Kidney (tissue), 14 donors: ENCODE results near the gene ITPR1. TPM values are rescaled to one million over a fixed set of nuclear protein-coding genes. Genes with fewer than 3 reads are reported as not detected.

ENCODE experiments used
- DNase-seq, 5 donors: peaks; one replicate each; pipeline ENCODE4 v3.0.0-alpha.2; 2013 to 2020
- FAIRE-seq: peaks from 2 replicates; lab custom pipeline; 2012; peaks lifted over from hg19 to GRCh38; lab: Jason Lieb, UNC
- H3K27ac ChIP-seq, 2 donors: one replicate each; pipeline ENCODE4 v1.7.0; 2013; ENCODE audit warnings: low read depth in 2 of 2, low read length in 2 of 2, inconsistent platforms in 1 of 2
- H3K27me3 ChIP-seq: one replicate; pipeline ENCODE4 v1.7.1; 2013; ENCODE audit warnings: low read length, inconsistent platforms; ENCODE audit not compliant: control insufficient read depth, insufficient read depth
- H3K36me3 ChIP-seq, 3 donors: one replicate each; pipeline versions ENCODE4 v1.7.0 to v1.7.1; 2013; ENCODE audit warnings: low read length in 3 of 3, control low read depth in 1 of 3, inconsistent platforms in 1 of 3; ENCODE audit not compliant: insufficient read depth in 3 of 3, control insufficient read depth in 2 of 3
- H3K4me1 ChIP-seq, 3 donors: one replicate each; pipeline versions ENCODE4 v1.7.0 to v1.7.1; 2013; ENCODE audit warnings: low read length in 3 of 3, inconsistent platforms in 1 of 3, low read depth in 1 of 3; ENCODE audit not compliant: control insufficient read depth in 2 of 3, insufficient read depth in 2 of 3
- H3K4me3 ChIP-seq, 3 donors: one replicate each; pipeline versions ENCODE4 v1.7.0 to v1.8.1; 2013; ENCODE audit warnings: low read length in 3 of 3, control low read depth in 1 of 3, inconsistent platforms in 1 of 3
- H3K9ac ChIP-seq, 3 donors: one replicate each; pipeline versions ENCODE4 v1.7.0 to v1.7.1; 2013; ENCODE audit warnings: low read length in 3 of 3, control low read depth in 1 of 3, inconsistent platforms in 1 of 3
- H3K9me3 ChIP-seq, 3 donors: one replicate each; pipeline versions ENCODE4 v1.7.0 to v1.7.1; 2013; ENCODE audit warnings: low read length in 3 of 3, control low read depth in 1 of 3, inconsistent platforms in 1 of 3; ENCODE audit not compliant: control insufficient read depth in 2 of 3, insufficient read depth in 1 of 3
- intact Hi-C: fragments of 100-400 bp; cut with DNase I; formaldehyde crosslinking; loops from one replicate; pipeline ENCODE4 v1.11.1; 2022
- polyA plus RNA-seq: library from polyadenylated mRNA; stranded (reverse); fragments of 350-450 nt; fragmentation: Illumina TruSeq; extraction: RNeasy Lipid Tissue Mini Kit (QIAGEN cat#74804); gene quantifications from one replicate; pipeline ENCODE4 v1.2.3, GENCODE V29; 2014; ENCODE audit warnings: low read depth, low replicate concordance; ENCODE audit not compliant: insufficient read depth
- total RNA-seq: library from RNA; stranded (reverse); fragmentation: NEBNext Ultra II Directional; extraction: Animal tissue kit (Norgen Biotek cat#: 25700); gene quantifications from one replicate; pipeline ENCODE4 v1.2.1, GENCODE V29; 2021
- TF ChIP-seq, protein P1 (sequence below): IDR thresholded peaks from 3 replicates; pipeline ENCODE4 v1.5.1; 2012; ENCODE audit warnings: mild to moderate bottlenecking, moderate library complexity, borderline replicate concordance; ENCODE audit not compliant: insufficient read depth; ENCODE audit errors: extremely low read depth
- donor health status: control.
- donor health status: control.
- donor health status: control.
- donor health status: control.
- donor health status: control.
- donor health status: DM: yes; HTN: yes; CAD: no.
- donor health status: Normal renal cell carcinoma (clear cell type).

ITPR1 gene
- total and polyA plus RNA-seq, 2 donors from 2014 or later, result 30.2 to 81.2 TPM

DNA sequence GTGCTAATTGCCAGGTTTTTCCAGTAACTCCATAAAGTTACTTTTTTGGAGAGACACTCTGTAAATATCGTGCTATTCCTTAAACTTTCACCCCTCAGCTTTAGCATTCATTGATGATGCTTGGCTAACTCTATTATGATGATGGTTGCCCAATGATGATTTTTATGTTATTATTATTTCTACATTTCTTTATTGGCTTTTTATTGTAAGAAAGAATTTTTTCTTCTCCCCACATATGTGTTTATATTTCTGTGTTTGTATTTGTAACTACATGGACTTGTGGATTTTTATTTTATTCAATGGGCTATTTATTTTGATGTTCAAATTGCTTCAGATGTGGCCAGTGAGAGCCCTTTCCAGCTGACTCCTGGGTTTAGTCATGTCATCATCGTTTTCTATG, 323.6 kb downstream of the ITPR1 start:
- Histone ChIP-seq H3K4me3 (no peak overlapping the region), H3K9me3 (peaks cover 0 to 8% (median 0%) of the 10 kb centered on the region in 3 donors), H3K9ac (no peak overlapping the region), H3K27me3 (no peaks in the 10 kb centered on the region), H3K4me1 (peaks cover 0 to 11% (median 5%) of the 10 kb centered on the region in 3 donors), H3K36me3 (peaks cover 6 to 22% (median 14%) of the 10 kb centered on the region in 3 donors), H3K27ac (no peak overlapping the region)
- intact Hi-C loops, result no loop called here
- TF ChIP-seq, protein P1, sequence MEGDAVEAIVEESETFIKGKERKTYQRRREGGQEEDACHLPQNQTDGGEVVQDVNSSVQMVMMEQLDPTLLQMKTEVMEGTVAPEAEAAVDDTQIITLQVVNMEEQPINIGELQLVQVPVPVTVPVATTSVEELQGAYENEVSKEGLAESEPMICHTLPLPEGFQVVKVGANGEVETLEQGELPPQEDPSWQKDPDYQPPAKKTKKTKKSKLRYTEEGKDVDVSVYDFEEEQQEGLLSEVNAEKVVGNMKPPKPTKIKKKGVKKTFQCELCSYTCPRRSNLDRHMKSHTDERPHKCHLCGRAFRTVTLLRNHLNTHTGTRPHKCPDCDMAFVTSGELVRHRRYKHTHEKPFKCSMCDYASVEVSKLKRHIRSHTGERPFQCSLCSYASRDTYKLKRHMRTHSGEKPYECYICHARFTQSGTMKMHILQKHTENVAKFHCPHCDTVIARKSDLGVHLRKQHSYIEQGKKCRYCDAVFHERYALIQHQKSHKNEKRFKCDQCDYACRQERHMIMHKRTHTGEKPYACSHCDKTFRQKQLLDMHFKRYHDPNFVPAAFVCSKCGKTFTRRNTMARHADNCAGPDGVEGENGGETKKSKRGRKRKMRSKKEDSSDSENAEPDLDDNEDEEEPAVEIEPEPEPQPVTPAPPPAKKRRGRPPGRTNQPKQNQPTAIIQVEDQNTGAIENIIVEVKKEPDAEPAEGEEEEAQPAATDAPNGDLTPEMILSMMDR, result no peak
- DNase-seq, result no peak
- no peak for FAIRE-seq

DNA sequence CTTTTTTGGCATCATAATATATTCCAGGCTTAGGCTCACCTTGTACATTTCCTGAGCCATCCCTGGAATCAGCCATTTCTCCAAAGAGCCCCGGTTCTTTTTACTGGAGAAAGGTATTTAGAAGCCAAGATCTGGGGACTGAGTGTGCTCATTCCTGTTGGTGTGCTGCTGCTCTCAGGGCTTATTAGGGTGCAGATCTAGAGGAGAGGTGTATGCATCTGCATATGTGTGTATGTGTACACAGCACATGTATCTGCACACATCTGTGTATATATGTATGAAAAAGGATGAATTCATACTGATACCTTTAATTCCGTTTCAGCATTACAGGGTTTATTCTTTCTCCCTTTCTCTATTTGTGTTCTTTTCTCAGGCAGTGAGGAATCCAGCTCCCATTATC, 324.0 kb downstream of the ITPR1 start:
- Histone ChIP-seq H3K4me3 (no peak overlapping the region), H3K9ac (no peak overlapping the region), H3K27ac (no peak overlapping the region), H3K9me3 (peaks cover 0 to 8% (median 0%) of the 10 kb centered on the region in 3 donors), H3K36me3 (peaks cover 6 to 22% (median 14%) of the 10 kb centered on the region in 3 donors), H3K27me3 (no peaks in the 10 kb centered on the region), H3K4me1 (peaks cover 0 to 12% (median 9%) of the 10 kb centered on the region in 3 donors)
- FAIRE-seq (no peak), DNase-seq (no peak)
- TF ChIP-seq, protein P1, result no peak
- intact Hi-C loops, result no loop called here

DNA sequence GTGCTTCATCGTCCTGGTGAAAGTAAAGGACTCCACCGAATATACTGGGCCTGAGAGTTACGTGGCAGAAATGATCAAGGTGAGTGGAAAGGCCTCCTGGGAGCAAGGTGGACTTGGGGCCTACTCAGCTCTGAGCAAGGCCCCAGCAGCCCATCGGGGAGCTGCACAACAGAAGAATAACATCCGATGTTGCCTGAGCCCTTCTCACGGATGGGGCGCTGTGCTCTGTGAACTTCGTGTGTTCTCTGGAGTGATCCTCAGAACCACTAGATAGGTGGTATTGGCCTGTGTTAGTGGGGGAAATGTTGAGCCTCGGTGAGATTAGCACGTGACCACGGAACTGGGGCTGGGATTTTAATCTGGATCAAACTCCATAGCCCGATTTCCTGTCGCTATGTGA, 325.0 kb downstream of the ITPR1 start:
- no peak overlapping the region for H3K4me3 ChIP-seq
- intact Hi-C loops, result no loop called here
- peaks cover 6 to 22% (median 14%) of the 10 kb centered on the region in 3 donors for H3K36me3 ChIP-seq
- no peaks in the 10 kb centered on the region for H3K27me3 ChIP-seq
- peaks cover 0 to 12% (median 9%) of the 10 kb centered on the region in 3 donors for H3K4me1 ChIP-seq
- no peak for DNase-seq
- no peak overlapping the region for H3K9ac ChIP-seq
- H3K27ac ChIP-seq, result no peak overlapping the region
- TF ChIP-seq, protein P1, result no peak
- peaks cover 0 to 8% (median 0%) of the 10 kb centered on the region in 3 donors for H3K9me3 ChIP-seq
- FAIRE-seq, result no peak
